ENCODE measurements around the gene FAIM2. TPM values are rescaled to one million over a fixed set of nuclear protein-coding genes. Genes with fewer than 3 reads are reported as not detected.

FAIM2 gene
- total and polyA plus RNA-seq, 9 donors, result 3.6 to 16.1 (median 8.2) TPM

DNA sequence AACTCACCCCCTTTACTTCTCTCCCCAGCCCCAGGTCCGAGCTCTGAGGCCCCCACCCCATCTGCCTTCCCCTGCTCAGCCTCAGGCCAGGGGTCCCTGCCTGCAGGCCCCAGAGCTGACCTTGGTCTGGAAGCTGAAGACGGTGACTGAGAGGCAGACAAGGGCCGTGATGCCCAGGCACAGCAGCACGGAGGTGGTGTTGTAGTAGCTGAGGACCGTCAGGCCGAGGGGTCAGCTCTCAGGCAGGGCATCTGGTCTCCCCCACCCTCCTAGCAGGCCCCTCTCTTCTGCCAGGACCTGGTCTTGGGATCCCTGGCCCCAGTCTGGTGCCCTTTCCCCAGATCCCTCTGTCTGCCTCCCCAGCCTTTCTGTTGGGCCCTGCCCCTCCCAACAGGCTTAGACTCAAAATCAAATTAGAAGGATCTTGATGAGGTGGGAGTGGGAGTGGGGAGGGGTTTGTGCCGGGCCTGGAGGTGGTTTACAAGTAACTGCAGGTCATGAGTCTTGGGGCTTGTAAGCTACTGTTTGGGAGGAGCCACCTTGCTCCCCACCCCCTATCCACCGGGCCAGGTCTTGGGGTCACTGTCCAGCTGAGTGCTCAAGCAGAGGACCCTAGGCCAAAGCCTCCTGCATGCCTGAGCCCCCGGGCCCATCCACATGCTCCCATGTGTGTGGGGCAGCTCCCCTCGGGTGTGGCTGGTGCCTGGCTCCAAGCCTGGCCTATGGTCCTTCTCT is 14.2 kb downstream of the FAIM2 start:
- H3K36me3 ChIP-seq (ENCODE audit: control insufficient read depth, insufficient read depth, low read length), result peaks cover 4% of the 10 kb centered on the region
- no peaks in the 10 kb centered on the region for H3K9me3 ChIP-seq (replicated peaks; ENCODE audit: control insufficient read depth, low read depth, low read length)
- peaks cover 15% of the 10 kb centered on the region for H3K27me3 ChIP-seq (ENCODE audit: control insufficient read depth, insufficient read depth, low read length)
- H3K4me3 ChIP-seq (ENCODE audit: low read length), result no peak overlapping the region
- no peak for DNase-seq
- no peaks in the 10 kb centered on the region for H3K4me1 ChIP-seq (ENCODE audit: control insufficient read depth, insufficient read depth, low read length)
- 75% methylated on average over 2 of the region's 10 CpGs for WGBS (ENCODE audit: insufficient coverage)
- H3K27ac ChIP-seq (ENCODE audit: low read length), result no peak overlapping the region

DNA sequence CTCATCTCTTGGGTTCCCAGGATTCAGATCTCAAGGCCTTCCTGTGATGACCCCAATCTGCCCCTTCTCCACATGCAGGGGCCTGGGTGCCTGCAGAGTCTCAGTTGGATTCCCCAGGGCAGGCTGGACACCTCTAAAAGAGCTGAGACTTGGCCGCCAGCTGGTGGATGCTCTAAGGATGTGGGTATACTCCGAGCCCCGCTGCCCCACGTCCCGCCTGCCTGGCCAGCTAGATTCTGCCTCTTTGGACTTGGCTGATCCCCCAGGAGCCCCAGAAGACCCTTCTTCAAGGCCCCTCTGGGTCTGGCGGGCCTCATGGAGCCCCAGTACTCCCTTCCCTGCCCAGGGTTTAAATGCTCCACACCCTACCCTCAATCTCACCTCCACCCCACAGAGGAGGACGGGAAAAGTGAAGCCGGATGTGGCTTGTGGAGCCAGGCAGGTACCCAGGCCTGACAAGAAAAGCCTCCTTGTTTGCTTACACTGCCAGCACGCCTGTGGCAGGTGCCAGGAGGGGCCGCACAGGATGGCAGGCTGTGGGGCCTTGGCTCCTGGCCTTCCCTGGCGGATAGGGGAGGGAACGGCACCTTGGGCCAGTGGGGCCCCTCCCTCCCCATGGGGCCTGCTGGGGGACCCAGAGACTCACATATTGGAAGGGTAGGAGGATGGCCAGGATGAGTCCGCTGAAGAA is 15.1 kb downstream of the FAIM2 start:
- Histone ChIP-seq H3K9me3 (replicated peaks; ENCODE audit: control insufficient read depth, low read depth, low read length) (no peaks in the 10 kb centered on the region), H3K4me3 (ENCODE audit: low read length) (no peak overlapping the region), H3K27ac (ENCODE audit: low read length) (no peak overlapping the region), H3K4me1 (ENCODE audit: control insufficient read depth, insufficient read depth, low read length) (no peaks in the 10 kb centered on the region), H3K36me3 (ENCODE audit: control insufficient read depth, insufficient read depth, low read length) (peaks cover 4% of the 10 kb centered on the region), H3K27me3 (ENCODE audit: control insufficient read depth, insufficient read depth, low read length) (peaks cover 15% of the 10 kb centered on the region)
- WGBS (ENCODE audit: insufficient coverage), result 96% methylated on average over 11 of the region's 13 CpGs
- no peak for DNase-seq

DNA sequence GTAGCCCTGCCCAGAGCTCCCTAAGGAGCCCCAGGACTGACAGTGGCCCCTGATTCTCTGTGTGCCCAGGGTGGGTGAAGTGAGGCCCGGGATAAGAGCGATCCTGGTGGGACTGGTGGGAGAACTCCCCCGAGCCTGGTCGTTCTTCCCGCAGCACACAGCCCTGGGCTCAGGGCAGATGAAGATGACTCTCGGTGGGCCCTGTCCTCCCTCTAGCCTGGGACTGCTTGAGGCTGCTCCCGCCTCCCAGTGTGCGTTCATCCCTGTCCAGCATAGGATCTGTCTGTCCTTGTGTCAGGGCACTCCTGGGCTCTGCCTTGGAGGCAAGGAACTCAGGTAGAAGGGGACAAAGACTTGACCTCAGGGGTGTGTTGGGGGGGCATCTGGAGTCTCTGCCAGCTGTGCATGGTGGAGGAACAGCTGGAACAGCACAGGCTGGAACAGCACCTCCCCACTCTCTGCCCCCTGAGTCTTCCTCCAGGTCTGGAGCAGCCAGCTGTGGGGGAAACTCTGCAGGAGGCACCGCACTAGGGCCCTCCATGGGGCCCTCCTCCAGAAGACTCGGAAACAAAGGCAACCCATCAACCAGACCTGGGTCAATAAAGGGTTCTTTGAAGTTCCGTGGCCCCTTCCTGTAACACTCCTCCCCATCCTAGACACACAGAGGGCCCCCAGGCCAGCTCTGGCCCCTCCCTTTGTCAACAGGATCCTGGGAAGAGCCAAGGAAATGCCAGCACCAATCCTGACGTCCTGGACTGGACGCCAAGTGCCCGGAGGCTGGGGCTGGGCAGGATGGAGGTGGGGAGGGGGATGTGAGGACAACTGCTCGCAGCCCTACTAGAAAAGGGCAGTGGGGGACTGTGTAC is 15.9 kb downstream of the FAIM2 start:
- 62% methylated on average over 12 of the region's 15 CpGs for WGBS (ENCODE audit: insufficient coverage)
- no peak overlapping the region for H3K27ac ChIP-seq (ENCODE audit: low read length)
- no peaks in the 10 kb centered on the region for H3K9me3 ChIP-seq (replicated peaks; ENCODE audit: control insufficient read depth, low read depth, low read length)
- H3K4me1 ChIP-seq (ENCODE audit: control insufficient read depth, insufficient read depth, low read length), result no peaks in the 10 kb centered on the region
- no peak overlapping the region for H3K4me3 ChIP-seq (ENCODE audit: low read length)
- DNase-seq, result no peak
- H3K27me3 ChIP-seq (ENCODE audit: control insufficient read depth, insufficient read depth, low read length), result peaks cover 13% of the 10 kb centered on the region
- peaks cover 4% of the 10 kb centered on the region for H3K36me3 ChIP-seq (ENCODE audit: control insufficient read depth, insufficient read depth, low read length)

DNA sequence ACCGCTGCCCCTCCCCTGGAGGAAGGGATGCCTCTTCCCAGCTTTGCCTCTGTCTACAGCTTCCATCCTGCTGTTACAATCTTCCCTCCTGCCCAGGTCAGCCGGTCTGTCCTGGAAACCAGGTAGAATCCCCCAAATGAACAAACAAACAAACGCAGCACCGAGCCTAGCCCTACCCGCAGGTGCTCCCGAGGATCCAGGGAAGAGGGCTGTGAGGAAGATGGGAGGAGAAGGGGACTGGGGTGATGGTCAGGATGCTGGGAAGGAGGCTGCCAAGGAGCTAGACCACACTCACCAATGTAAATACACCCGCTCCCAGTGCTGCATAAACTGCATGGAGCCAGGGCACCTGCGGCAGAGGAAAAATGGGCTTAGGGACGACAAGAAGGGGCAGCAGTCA is 16.6 kb downstream of the FAIM2 start:
- WGBS (ENCODE audit: insufficient coverage), result 87% methylated on average over 4 of the region's 9 CpGs
- Histone ChIP-seq H3K27ac (ENCODE audit: low read length) (no peak overlapping the region), H3K27me3 (ENCODE audit: control insufficient read depth, insufficient read depth, low read length) (peaks cover 11% of the 10 kb centered on the region)

DNA sequence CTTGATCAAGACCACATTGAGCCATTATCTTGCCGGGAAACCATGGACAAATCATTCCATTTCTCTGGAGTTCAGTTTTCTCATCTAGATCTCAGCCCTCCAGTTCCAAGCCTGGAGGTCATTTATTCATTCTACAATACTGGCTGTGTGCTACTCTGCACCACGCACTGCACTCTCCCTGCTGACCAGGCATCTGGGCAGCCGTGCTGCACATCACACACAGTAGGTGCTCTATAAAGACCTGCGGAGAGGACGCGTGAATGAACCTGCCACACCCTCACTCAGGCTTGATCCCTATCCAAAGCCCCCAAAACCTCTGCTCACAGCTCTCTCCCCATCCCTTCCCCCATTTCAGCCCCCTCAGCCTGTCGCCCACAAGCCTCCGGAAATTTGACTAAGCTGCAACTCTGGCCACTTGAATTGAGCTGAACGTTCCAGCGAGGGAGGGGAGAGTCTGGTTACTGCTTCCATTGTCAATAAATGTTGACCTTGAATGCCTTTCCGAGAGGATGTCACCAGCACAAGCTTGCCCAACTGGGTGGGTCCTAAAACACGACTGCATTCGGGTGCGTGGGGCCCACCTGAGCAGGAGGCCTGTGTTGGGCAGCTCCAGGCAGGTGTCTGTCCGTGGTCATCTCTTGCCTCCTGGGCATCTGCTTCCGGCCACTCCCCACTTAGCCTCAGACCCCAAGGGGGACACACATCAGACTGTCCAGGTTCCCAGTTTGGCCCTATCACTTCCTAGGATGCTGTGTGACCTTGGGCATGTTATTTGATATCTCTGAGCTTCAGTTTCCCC is 17.8 kb downstream of the FAIM2 start:
- H3K27me3 ChIP-seq (ENCODE audit: control insufficient read depth, insufficient read depth, low read length), result peaks cover 10% of the 10 kb centered on the region

More for the DNA sequence above, 16.6 kb downstream of the FAIM2 start:
- H3K4me1 ChIP-seq (ENCODE audit: control insufficient read depth, insufficient read depth, low read length), result peaks cover 2% of the 10 kb centered on the region
- H3K9me3 ChIP-seq (replicated peaks; ENCODE audit: control insufficient read depth, low read depth, low read length), result no peaks in the 10 kb centered on the region
- no peak overlapping the region for H3K4me3 ChIP-seq (ENCODE audit: low read length)
- no peak for DNase-seq
- peaks cover 4% of the 10 kb centered on the region for H3K36me3 ChIP-seq (ENCODE audit: control insufficient read depth, insufficient read depth, low read length)

DNA sequence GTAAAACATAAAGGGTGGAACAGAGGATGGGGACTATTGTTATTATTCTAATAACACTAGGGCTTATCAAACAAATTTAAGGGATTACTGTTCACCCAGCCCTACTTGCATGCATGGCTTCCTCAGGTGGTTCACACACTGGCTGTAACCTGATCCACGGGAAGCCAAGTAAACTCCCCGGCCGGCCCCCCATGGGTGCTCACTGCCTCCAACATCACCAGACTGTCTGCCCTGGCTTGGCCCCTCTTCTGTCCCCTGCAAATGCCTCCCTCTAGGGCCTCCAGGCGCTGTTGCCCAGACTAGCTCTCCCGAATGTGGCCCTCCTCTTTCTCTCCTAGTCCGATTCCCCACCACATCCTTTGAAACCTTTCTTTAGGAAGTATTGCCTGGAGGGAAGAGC is 18.6 kb downstream of the FAIM2 start:
- Histone ChIP-seq H3K4me3 (ENCODE audit: low read length) (no peak overlapping the region), H3K27ac (ENCODE audit: low read length) (no peak overlapping the region), H3K36me3 (ENCODE audit: control insufficient read depth, insufficient read depth, low read length) (peaks cover 4% of the 10 kb centered on the region), H3K9me3 (replicated peaks; ENCODE audit: control insufficient read depth, low read depth, low read length) (no peaks in the 10 kb centered on the region), H3K27me3 (ENCODE audit: control insufficient read depth, insufficient read depth, low read length) (peaks cover 7% of the 10 kb centered on the region), H3K4me1 (ENCODE audit: control insufficient read depth, insufficient read depth, low read length) (peaks cover 15% of the 10 kb centered on the region)
- 15% methylated on average over 3 of the region's 6 CpGs for WGBS (ENCODE audit: insufficient coverage)
- no peak for DNase-seq

More for the DNA sequence above, 17.8 kb downstream of the FAIM2 start:
- no peak for DNase-seq
- peaks cover 4% of the 10 kb centered on the region for H3K36me3 ChIP-seq (ENCODE audit: control insufficient read depth, insufficient read depth, low read length)
- H3K4me3 ChIP-seq (ENCODE audit: low read length), result no peak overlapping the region
- no peaks in the 10 kb centered on the region for H3K9me3 ChIP-seq (replicated peaks; ENCODE audit: control insufficient read depth, low read depth, low read length)
- H3K4me1 ChIP-seq (ENCODE audit: control insufficient read depth, insufficient read depth, low read length), result peaks cover 13% of the 10 kb centered on the region
- no peak overlapping the region for H3K27ac ChIP-seq (ENCODE audit: low read length)
- WGBS (ENCODE audit: insufficient coverage), result 67% methylated on average over 12 of the region's 16 CpGs

DNA sequence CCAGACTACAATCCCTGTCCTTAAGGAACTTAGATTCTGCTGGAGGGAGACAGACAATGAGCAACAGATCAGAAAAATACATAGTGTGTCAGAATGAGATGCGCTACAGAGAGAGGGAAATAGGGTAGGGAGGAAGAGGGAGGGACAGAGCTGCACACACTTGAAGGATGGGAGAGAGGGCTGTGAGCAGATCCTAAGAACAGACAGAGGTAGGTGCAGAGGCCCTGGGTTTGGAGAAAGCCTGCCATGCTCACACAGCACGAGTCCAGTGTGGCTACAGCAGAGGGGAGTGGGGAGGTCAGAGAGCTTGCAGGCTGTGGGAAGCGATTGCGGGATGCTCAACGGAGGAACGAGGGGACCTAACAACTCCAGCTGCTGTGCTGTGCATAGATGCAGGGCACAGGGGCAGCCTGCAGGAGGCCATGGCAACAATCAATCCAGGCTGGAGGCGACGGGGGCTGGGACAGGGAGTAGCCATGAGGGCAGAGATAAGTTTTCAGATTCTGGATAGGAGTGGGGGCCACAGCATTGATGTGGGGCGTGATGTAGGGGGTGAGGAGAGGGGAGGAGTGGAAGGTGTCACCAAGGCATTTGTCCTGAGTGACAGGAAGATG is 20.7 kb downstream of the FAIM2 start:
- Histone ChIP-seq H3K27me3 (ENCODE audit: control insufficient read depth, insufficient read depth, low read length) (peaks cover 7% of the 10 kb centered on the region), H3K4me1 (ENCODE audit: control insufficient read depth, insufficient read depth, low read length) (peaks cover 15% of the 10 kb centered on the region), H3K27ac (ENCODE audit: low read length) (no peak overlapping the region), H3K36me3 (ENCODE audit: control insufficient read depth, insufficient read depth, low read length) (no peaks in the 10 kb centered on the region), H3K9me3 (replicated peaks; ENCODE audit: control insufficient read depth, low read depth, low read length) (no peaks in the 10 kb centered on the region), H3K4me3 (ENCODE audit: low read length) (no peak overlapping the region)
- 45% methylated on average over 9 of the region's 9 CpGs for WGBS (ENCODE audit: insufficient coverage)
- no peak for DNase-seq

DNA sequence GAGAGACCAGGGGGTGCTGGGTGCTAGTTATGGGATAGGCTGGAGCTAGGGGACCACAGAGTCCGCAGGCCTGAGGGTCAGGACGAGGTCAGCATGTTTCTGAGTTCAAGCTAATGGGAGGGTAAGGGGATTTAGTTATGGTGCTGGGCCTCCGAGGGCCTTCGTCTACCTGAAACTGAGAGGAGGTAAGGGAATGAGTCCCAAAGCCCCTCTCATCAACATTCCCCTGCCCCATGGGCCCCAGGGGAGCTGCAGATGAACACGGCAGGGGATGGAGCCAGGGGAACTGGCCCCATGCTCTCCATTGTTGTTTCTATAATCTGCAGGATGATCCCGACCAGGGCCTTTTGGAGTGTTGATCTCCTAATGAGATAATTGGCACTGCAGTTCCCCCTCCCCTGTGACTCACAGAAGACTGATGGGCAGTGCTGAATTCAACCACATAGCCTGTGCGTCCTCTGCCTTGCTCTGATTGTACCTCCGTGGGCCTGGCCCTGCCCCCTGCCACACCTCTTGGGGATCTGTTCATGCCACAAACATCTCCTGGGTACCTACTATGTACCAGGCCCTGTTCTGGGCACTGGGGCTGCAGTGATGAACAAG is 21.4 kb downstream of the FAIM2 start:
- Histone ChIP-seq H3K27me3 (ENCODE audit: control insufficient read depth, insufficient read depth, low read length) (peaks cover 7% of the 10 kb centered on the region), H3K9me3 (replicated peaks; ENCODE audit: control insufficient read depth, low read depth, low read length) (no peaks in the 10 kb centered on the region), H3K36me3 (ENCODE audit: control insufficient read depth, insufficient read depth, low read length) (no peaks in the 10 kb centered on the region), H3K27ac (ENCODE audit: low read length) (no peak overlapping the region), H3K4me1 (ENCODE audit: control insufficient read depth, insufficient read depth, low read length) (peaks cover 15% of the 10 kb centered on the region), H3K4me3 (ENCODE audit: low read length) (no peak overlapping the region)
- DNase-seq, result no peak
- 62% methylated on average over 5 of the region's 8 CpGs for WGBS (ENCODE audit: insufficient coverage)

Measured in muscle of leg (tissue), 11 donors.